ENCODE data around the gene RYR2.

Gene RYR2

DNA sequence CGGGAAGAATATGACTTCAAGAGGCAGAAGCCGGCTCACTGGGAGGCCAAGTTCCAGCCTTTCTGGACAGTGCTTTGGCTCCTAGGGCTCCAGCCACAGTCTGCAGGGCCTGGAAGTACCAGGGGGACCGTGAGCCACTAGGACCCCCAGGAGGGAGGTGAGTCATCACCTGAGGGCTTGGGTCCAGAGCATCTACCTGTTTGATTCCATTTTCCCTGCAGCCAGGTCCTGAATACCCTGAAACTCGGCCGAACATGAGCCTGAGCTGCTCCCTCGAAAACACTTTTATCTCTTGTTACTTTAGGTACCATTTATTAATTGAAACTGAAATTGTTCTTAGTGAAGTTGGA, 164.1 kb downstream of the RYR2 start:
- FAIRE-seq, result no peak

- FAIRE-seq, result no peak
Measured at GRCh38 chr1:237211031-237211430, 169.0 kb downstream of the RYR2 start.

DNA sequence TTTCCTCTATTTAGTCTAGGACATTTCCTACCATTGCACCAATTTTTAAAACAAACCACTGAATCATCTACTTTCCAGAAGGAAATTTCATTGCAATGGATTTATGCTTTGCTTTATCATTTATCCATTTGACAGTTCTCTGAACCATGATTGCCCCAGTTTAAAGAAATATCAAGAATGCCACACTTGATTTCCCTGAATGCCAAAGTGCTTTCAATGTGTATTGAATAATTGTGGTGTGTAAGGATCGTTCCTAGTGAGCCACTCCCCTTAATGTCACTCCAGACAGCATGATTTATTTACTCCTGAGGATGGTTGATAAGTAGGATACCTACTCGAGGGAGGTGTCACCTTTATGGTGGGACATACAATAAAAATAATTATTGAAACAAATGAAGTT, 169.6 kb downstream of the RYR2 start:
- FAIRE-seq, result no peak

DNA sequence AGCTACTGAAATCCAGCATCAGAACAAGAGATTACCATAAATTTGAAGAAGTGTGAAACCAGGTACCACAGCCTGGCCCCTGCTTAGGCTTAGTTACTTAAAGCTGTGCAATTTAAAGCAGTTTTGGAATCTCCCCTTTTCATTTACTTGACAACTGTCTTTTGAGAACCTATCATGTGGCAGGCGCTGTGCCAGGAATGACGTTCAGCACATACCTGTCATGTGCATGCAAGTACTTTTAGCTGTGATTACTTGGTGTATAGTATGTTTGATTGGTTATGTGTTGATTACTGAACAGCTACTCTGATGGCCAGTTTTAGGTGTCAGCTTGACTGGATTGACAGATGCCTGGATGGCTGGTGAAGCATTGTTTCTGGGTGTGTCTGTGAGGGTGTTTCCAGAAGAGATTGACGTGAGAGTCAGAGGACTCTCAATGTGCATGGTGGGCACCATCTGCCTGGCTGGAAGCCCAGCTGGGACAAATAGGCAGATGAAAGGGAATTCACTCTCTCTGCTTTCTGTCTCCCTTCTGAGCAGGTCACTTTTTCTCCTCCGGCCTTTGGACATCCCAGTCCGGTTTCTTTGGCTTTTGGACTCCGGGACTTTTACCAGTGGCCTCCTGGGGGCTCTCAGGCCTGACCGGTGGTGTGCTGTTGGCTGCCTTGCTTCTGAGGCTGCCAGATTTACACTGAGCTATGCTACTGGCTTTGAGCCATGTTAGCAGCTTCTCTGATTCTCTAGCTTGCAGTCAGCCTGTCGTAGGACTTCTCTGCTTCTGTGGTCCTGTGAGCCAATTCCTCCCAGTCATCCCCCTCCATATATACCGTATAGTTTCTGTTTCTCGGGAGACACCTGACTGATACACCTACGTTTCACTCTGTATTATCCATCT, 178.0 kb downstream of the RYR2 start:
- FAIRE-seq, result no peak

DNA sequence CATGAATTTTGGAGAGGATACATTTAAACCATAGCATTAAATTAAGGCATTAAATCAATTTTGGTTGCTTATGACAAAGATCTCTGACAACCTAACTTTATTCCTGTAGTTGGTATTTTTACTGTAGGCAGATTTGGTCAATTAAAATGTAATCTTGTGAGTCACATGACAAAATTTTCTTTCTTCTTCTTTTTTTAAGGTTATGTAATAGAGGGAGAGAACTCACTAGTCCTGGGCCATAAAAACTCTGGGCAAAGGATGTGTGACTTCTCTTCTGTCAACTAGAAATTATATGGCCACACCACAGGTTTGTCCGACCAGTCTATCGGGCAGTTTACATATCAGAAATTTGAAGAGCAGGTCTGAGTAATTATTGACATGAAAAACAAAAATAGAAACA, 181.4 kb downstream of the RYR2 start:
- FAIRE-seq, result no peak

DNA sequence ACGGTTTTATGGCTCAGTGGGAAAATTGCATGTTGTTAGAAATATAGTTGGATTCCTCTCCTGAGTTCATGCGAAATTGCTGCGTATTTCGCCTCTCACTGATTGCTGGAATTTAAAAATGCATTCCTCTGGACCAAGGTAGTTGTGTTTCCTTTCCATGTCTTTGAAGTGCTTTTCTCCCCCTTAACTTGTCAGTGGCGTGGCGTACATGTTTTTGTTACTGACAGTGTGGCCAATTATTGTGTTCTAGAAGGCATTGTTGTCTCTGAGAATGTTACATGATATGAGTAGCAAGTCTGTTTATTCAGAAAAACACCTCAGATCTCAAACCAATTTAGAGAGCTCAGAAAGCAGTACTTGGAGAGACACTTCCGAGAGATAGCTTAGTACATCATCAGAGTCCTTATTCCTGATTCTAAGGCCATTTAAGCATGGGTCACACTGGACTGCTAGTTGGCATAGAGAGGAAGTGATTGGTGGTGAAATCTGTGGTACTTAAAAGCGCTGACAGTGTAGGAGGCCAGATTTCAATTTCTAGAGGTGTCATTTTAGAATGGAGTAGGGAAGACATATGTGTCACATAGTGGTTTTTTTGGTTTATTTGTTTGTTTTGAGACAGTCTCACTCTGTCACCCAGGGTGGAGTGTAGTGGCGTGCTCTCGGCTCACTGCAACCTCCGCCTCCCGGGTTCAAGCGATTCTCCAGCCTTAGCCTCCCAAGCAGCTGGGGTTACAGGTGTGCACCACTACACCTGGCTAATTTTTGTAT, 184.4 kb downstream of the RYR2 start:
- no peak for FAIRE-seq

GRCh38 chr1:237227476-237227875, 185.5 kb downstream of the RYR2 start:
- FAIRE-seq, result no peak

GRCh38 chr1:237228421-237228820, 186.4 kb downstream of the RYR2 start:
- FAIRE-seq, result no peak

DNA sequence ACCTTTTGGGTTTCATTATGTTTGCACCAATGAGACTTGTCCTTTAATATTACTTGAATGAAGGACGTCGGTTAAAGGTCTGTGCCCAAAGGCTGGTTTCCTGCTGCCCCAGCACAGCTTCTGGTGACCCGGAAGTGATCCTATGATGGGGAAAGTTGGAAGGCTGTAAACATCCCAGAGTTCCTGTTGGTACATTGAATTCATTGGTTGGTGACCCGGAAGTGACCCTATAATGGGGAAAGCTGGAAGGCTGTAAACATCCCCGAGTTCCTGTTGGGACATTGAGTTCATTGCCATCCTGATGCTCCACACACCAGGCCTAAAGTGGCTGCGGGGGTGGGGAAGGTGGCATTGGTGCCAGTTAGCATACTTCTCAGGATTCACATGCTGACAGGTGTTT, 187.3 kb downstream of the RYR2 start:
- no peak for FAIRE-seq

DNA sequence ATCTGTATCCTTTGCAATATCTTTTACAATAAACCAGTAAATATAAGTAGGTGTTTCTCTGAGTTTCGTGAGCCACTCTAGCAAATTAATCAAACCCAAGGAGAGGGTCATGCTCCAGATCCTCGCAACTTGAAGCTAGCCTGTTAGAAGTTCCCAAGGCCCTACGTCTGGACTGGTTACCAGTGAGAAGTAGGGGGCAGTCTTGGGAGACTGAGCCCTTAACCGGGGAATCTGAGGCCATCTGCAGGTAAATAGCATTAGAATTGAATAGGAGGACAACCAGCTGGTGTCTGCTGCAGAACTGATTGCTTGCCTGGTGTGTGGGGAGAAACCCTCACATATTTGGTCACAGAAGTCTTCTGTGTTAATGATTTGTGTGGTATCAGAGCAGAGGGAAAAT, 190.5 kb downstream of the RYR2 start:
- FAIRE-seq, result no peak

DNA sequence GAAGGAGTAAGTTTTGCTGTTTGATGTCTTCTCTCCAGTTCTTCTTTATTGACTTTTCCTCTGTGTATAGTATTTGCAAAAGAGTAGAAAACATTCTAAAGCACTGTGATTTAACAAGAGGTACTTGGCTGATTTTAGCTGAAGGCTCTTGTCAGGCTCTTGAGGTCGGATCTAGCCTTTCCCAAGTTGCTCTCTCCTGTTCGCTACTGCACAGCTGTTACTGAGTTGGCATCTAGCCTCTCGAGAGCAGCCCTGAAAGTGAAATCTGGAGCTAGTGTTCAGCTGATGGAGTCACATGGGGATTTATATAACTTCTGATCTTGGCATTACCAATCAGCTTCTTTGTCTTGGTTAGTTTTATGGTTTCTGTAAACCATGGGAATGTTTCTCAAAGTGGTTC, 193.1 kb downstream of the RYR2 start:
- FAIRE-seq, result no peak

- FAIRE-seq, result no peak
Measured at GRCh38 chr1:237237721-237238120, 195.7 kb downstream of the RYR2 start.

DNA sequence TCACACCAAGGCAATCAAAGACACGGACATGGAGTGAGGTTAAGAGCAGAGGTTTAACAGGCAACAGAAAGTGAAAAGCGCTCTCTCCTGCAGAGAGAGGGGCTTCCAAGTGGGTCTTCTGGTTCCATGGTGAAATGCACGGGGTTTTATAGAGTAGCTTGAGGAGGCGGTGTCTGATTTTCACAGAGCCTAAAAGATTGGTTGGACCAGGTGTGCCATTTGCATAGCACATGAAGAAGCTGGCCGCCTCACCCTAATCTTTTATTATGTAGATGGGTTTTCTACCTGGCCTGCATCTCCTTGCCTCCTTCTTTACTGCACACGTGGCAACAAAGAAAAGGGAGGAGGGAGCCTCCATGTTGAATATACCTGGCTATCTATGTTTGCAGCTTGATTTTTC, 197.3 kb downstream of the RYR2 start:
- FAIRE-seq, result no peak

- no peak for FAIRE-seq
Measured at GRCh38 chr1:237241038-237241437, 199.1 kb downstream of the RYR2 start.

DNA sequence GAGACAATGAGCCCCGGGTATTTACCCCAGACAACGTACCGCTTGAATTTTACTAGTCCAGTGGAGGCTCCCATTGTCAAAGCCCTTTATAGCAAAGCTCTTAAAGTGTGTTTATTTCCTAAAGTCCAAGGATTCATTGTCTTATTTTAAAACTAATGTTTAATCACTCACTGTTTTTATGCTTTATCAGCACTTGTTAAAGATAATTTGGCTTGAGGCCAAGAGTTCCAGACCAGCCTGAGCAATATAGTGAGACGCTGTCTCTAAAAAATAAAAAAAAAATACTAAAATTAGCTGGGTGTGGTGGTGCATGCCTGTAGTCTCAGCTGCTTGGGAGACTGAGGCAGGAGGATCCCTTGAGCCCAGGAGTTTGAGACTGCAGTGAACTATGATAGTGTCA, 202.8 kb downstream of the RYR2 start:
- FAIRE-seq, result no peak

DNA sequence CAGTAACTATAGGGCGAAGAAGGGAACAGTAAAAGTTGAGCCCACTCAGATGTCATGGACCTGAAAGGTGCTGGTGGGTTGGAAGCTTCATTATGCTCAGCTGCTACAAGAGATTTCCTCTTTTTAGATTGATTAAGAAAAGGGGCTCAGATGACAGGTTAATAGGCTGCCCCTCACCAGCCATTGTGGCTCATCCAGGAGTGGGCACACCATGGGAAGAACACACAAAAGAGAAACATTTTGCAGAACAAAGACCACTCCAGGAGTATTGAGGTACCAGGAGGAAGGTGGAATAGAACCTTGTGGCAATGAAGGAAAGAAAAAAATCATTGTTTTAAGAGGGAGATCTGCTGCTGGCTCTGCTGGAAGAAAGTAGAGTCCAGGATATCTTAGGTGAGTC, 205.5 kb downstream of the RYR2 start:
- FAIRE-seq, result no peak

DNA sequence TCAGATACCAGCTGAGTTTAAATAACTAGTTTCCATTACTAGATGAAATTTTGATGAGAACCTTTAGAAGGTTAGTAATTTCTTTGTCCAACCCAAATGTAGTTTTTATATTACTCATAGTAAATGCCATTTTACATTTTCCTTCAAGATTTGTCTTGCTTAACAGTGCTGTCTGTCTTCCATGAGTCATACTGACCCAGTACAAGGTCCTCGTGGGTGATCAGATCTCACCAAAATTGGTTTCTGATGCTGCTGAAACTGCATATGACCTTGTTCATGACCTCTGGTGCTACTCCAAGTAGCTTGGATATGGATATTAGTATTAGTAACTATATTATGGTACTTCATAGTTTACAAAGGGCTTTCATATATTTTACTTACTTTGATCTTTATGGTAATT, 207.1 kb downstream of the RYR2 start:
- no peak for FAIRE-seq

DNA sequence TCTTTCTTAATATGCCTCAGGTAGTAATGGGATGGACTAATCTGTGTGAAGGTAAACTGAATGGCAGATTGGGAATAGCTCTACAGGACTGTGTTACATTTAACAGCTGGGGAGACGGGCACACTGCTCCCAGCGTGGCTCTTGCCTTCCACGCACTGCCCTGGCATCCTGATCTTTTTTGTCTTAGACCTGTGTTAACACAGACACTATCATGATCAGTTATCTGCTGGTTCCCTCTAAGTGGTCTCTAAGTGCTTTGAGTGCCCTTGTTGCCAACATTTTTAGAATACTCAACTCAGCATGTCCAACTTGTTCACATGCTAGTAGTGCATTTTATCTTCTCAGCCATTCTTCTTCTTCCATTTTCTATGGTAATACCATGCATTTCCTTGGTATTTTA, 208.1 kb downstream of the RYR2 start:
- FAIRE-seq, result no peak

- no peak for FAIRE-seq
Measured at GRCh38 chr1:237255071-237255470, 213.1 kb downstream of the RYR2 start.

GRCh38 chr1:237258871-237259270, 216.9 kb downstream of the RYR2 start:
- no peak for FAIRE-seq

GRCh38 chr1:237261198-237261597, 219.2 kb downstream of the RYR2 start:
- no peak for FAIRE-seq

GRCh38 chr1:237267743-237268142, 225.8 kb downstream of the RYR2 start:
- FAIRE-seq, result no peak

- no peak for FAIRE-seq
Measured at GRCh38 chr1:237269938-237270337, 228.0 kb downstream of the RYR2 start.

GRCh38 chr1:237270353-237270752, 228.4 kb downstream of the RYR2 start:
- no peak for FAIRE-seq
